WERI-Rb-1 (cell line): ENCODE data around the gene ZFHX3.

Experiments
- DNase-seq: peaks from one replicate; pipeline ENCODE4 v3.0.0-alpha.2; 2020
- H3K27ac ChIP-seq: fragments of 250-450 bp; sonication (Bioruptor Pico); 2 replicates; pipeline ENCODE4 v1.5.1; 2020; ENCODE audit warnings: mild to moderate bottlenecking, moderate library complexity
- H3K27me3 ChIP-seq: fragments of 250-450 bp; sonication (Bioruptor Pico); 2 replicates; pipeline ENCODE4 v1.5.1; 2021; ENCODE audit warnings: mild to moderate bottlenecking, low read depth, moderate library complexity; ENCODE audit not compliant: insufficient read depth, severe bottlenecking
- H3K36me3 ChIP-seq: fragments of 250-450 bp; sonication (Bioruptor Pico); 2 replicates; pipeline ENCODE4 v1.5.1; 2020; ENCODE audit warnings: mild to moderate bottlenecking, moderate library complexity
- H3K4me3 ChIP-seq: 2 replicates; pipeline ENCODE4 v1.5.1; 2011; ENCODE audit warnings: low read depth, mild to moderate bottlenecking, control low read depth, low read length
- H3K9me3 ChIP-seq: fragments of 250-450 bp; sonication (Bioruptor Pico); 2 replicates; pipeline ENCODE4 v1.5.1; 2021; ENCODE audit warnings: mild to moderate bottlenecking, moderate library complexity; ENCODE audit not compliant: severe bottlenecking
- CTCF ChIP-seq: IDR thresholded peaks from 2 replicates; pipeline ENCODE4 v1.5.1; 2011; ENCODE audit warnings: low read depth, mild to moderate bottlenecking, control low read depth, inconsistent platforms, low read length

Gene ZFHX3

GRCh38 chr16:72956124-72957064, 91.5 kb downstream of the ZFHX3 start:
- Histone ChIP-seq H3K27me3 (no peaks in the 10 kb centered on the region), H3K27ac (no peak overlapping the region), H3K4me3 (no peak overlapping the region), H3K36me3 (peaks cover 33% of the 10 kb centered on the region), H3K9me3 (no peaks in the 10 kb centered on the region)
- TF ChIP-seq CTCF: no peak
- no peak for DNase-seq

GRCh38 chr16:72952811-72953271, 95.1 kb downstream of the ZFHX3 start:
- Histone ChIP-seq H3K27ac (no peak overlapping the region), H3K27me3 (no peaks in the 10 kb centered on the region), H3K4me3 (no peak overlapping the region), H3K36me3 (peaks cover 39% of the 10 kb centered on the region), H3K9me3 (peaks cover 2% of the 10 kb centered on the region)
- no peak for TF ChIP-seq CTCF
- DNase-seq: no peak

GRCh38 chr16:72952404-72952803, 95.5 kb downstream of the ZFHX3 start:
- H3K4me3 ChIP-seq: no peak overlapping the region
- H3K36me3 ChIP-seq: peaks cover 35% of the 10 kb centered on the region
- no peaks in the 10 kb centered on the region for H3K27me3 ChIP-seq
- DNase-seq: no peak
- no peak overlapping the region for H3K27ac ChIP-seq
- TF ChIP-seq CTCF: no peak
- peaks cover 2% of the 10 kb centered on the region for H3K9me3 ChIP-seq

GRCh38 chr16:72951916-72952315, 96.0 kb downstream of the ZFHX3 start:
- TF ChIP-seq CTCF: no peak
- DNase-seq: no peak
- Histone ChIP-seq H3K9me3 (peaks cover 2% of the 10 kb centered on the region), H3K27me3 (no peaks in the 10 kb centered on the region), H3K36me3 (peaks cover 30% of the 10 kb centered on the region), H3K4me3 (no peak overlapping the region), H3K27ac (no peak overlapping the region)

GRCh38 chr16:72950669-72951068, 97.3 kb downstream of the ZFHX3 start:
- Histone ChIP-seq H3K9me3 (peaks cover 2% of the 10 kb centered on the region), H3K27ac (no peak overlapping the region), H3K27me3 (no peaks in the 10 kb centered on the region), H3K4me3 (no peak overlapping the region), H3K36me3 (peaks cover 27% of the 10 kb centered on the region)
- no peak for TF ChIP-seq CTCF
- no peak for DNase-seq
